Fibroblast of villous mesenchyme (primary cell): Measurements from ENCODE around the gene MEAK7. TPM values are rescaled to one million over a fixed set of nuclear protein-coding genes. Genes with fewer than 3 reads are reported as not detected.
A peak's percentile ranks its signal among the peaks of the same experiment; 100 is the strongest.

ENCODE experiments used
- DNase-seq: peaks from one replicate; pipeline ENCODE4 v3.0.0-alpha.2; 2010; ENCODE audit warnings: low read depth
- H3K4me3 ChIP-seq: 2 replicates; pipeline ENCODE4 v1.5.1; 2011; ENCODE audit warnings: low read depth, mild to moderate bottlenecking, low read length
- CTCF ChIP-seq: IDR thresholded peaks from 2 replicates; pipeline ENCODE4 v1.5.1; 2012; ENCODE audit warnings: low read depth, mild to moderate bottlenecking, low read length; ENCODE audit not compliant: insufficient read depth
- total RNA-seq: library from RNA; depleted of rRNA; stranded (reverse); fragments of >200 nt; gene quantifications from 2 replicates; pipeline ENCODE4 v1.2.3, GENCODE V29; 2012

Gene MEAK7
- total RNA-seq, 1 donor, result 27.2 TPM

GRCh38 chr16:84478172-84478947 is 26.1 kb downstream of the MEAK7 start:
- no peak overlapping the region for H3K4me3 ChIP-seq
- TF ChIP-seq CTCF, result no peak
- DNase-seq, result peak; percentile 55

DNA sequence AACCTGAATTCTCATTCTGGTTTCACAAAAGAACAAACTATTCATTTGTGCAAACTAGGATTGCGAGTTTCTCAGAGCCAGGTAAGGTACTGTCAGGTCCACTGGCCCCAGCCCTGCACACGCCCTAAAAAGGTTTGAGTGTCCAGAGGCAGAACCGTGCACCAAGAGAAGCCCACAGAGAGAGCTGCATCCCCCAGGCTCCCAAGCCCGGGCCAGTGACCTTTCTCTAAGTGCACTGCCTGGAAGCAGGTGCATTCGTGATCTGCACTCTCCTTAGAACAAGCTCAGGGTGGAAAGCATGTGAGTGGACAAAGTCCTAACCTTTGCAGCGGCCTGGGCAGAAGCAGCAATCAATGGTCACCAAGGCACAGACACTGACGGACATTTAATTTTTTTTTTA is 26.8 kb downstream of the MEAK7 start:
- no peak for TF ChIP-seq CTCF
- DNase-seq, result no peak
- H3K4me3 ChIP-seq, result no peak overlapping the region

DNA sequence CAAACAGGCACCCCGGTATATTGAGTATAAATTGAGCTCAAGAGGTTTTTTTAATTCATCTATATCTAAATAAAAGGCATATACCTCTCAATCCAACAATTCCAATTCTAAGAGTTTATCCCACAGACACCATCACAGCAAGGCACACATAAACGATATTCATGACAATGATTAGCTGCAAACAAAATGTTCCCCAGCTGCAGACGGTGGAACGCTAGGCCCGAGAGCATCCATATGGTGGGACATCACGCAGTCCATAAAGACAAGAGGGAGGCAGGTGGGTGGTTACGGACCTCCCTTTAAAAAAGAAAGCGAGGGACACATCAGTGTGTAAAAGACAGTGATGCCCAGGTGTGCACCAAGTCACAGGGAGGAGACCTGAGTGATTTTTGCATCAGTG is 28.1 kb downstream of the MEAK7 start:
- no peak overlapping the region for H3K4me3 ChIP-seq
- TF ChIP-seq CTCF, result no peak
- no peak for DNase-seq

DNA sequence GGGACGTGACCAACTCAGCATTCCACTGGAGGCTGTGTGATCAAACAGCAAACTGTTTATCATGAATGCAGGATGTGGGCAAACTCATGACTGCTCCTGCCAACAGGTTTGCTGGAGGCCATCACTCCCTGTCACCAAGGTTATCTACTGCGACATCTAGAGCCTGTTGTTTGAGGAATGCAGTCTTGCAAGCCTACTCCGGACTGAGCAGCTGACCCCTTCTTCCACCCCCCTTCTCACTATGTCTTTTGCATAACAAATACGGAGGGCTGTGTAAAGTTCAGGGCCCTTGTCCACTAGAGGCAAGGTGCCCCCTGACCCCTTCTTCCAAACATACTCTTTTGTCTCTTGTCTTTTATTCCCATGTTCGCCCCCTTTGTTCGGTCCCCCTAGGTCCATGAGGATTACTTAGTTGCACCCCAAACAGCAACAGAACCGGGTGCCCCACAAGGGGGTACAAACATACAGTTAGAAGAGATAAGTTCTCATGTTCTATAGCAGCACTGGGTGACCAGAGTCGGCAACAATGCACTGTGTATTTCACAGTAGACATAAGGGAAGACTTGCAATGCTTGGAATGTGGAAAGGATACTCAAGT is 28.7 kb downstream of the MEAK7 start:
- no peak for TF ChIP-seq CTCF
- no peak overlapping the region for H3K4me3 ChIP-seq
- DNase-seq, result no peak

DNA sequence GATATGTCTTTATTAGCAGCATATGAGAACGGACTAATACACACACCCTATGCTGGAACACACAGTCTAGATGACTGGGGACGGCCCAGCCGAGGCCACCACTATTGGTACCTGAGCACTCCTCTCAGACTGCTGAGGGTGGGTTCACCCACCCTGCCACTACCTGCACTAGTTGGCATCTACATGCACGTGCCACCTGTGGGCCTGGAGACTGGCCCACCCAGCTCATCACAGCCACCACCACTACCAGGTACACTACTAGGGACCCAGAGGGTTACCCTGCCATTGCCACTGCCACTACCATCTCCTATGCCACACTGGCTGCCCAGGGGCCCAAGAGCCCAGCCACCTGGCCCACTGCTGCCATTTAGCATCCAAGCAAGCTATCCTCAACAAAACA is 32.5 kb downstream of the MEAK7 start:
- no peak for DNase-seq
- no peak overlapping the region for H3K4me3 ChIP-seq
- no peak for TF ChIP-seq CTCF

DNA sequence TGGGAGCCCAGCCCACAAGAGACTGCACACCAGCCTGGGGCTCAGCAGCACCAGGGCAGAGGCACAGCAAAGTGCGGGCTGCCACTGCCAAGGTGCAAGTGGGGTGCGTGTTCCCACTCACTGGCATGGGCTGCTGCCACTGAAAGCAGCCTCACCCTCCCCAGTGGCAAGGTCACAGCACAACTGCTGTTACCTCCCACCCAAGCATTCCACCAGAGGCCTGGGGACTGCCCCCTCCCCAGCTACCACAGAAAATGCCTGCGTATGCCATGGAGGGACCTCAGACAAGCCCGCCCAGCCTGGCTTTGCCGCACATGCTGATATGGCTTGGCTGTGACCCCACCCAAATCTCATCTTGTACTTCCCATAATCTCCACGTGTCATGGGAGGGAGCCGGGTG is 33.1 kb downstream of the MEAK7 start:
- TF ChIP-seq CTCF, result no peak
- no peak overlapping the region for H3K4me3 ChIP-seq

More for the DNA sequence above, 33.1 kb downstream of the MEAK7 start:
- DNase-seq, result no peak
